HCT116 (cell line): Measurements from ENCODE around the gene DLD. TPM values are rescaled to one million over a fixed set of nuclear protein-coding genes. Genes with fewer than 3 reads are reported as not detected.

Experiments used
- ATAC-seq: fragments of 200-7000 bp; cut with Tn5 transposase; 2 replicates; pipeline ENCODE4 v1.9.1; 2020; ENCODE audit warnings: mild to moderate bottlenecking, moderate library complexity
- Bru-seq: library from RNA; stranded (reverse); fragments of 400-500 nt; gene quantifications from one replicate; lab custom pipeline; 2021; lab: Mats Ljungman, UMichigan
- BruChase-seq, 2 experiments: library from RNA; stranded (reverse); fragments of 400-500 nt; gene quantifications; one replicate each; lab custom pipeline; 2021; lab: Mats Ljungman, UMichigan
- BruUV-seq: library from RNA; stranded (reverse); fragments of 400-500 nt; replicated peaks from 2 replicates; lab custom pipeline; 2021; lab: Mats Ljungman, UMichigan
- CTCF ChIA-PET: fragments of 300-600 bp; sonication (Branson Sonifier 250); formaldehyde crosslinking; loops from one replicate; lab custom pipeline; 2021; ENCODE audit warnings: antibody characterized with exemption; lab: Charles Lee
- POLR2A ChIA-PET: fragments of 300-600, 350-600 bp; sonication (Branson Sonifier 250); formaldehyde crosslinking; loops from one replicate; lab custom pipeline; 2021; ENCODE audit warnings: antibody characterized with exemption; lab: Charles Lee
- RAD21 ChIA-PET, 2 experiments: fragments of 300-600 bp; sonication (Branson Sonifier 250); formaldehyde crosslinking; loops; one replicate each; lab custom pipeline; 2023; ENCODE audit warnings: low total read pairs in 2 of 2; ENCODE audit not compliant: uncharacterized antibody in 2 of 2, unreplicated experiment in 2 of 2, low non-redundant PET in 1 of 2; lab: Charles Lee
- DNase-seq: peaks from one replicate; pipeline ENCODE4 v3.0.0-alpha.2; 2010; ENCODE audit warnings: low read depth, low spot score
- H2AFZ ChIP-seq: fragments of 200-600 bp; shearing (Covaris generic), sonication (generic); 2 replicates; pipeline ENCODE4 v1.6.1; 2017; ENCODE audit warnings: low read depth, mixed run types, mixed read lengths, antibody characterized with exemption, low read length; ENCODE audit not compliant: poor library complexity, severe bottlenecking
- H3K27ac ChIP-seq: 2 replicates; pipeline ENCODE4 v1.5.1; 2012; ENCODE audit warnings: low read depth, low read length
- H3K27me3 ChIP-seq: fragments of 200-600 bp; sonication (generic); 2 replicates; pipeline ENCODE4 v1.6.1; 2016; ENCODE audit warnings: mixed run types, low read length, mixed read lengths; ENCODE audit not compliant: insufficient read depth
- H3K36me3 ChIP-seq, 2 experiments: fragments of 200-500 bp in 1 of 2; fragments of 200-600 bp in 1 of 2; sonication (Bioruptor generic) in 1 of 2; sonication (generic) in 1 of 2; 2 replicates each; pipeline versions ENCODE4 v1.5.1 to v1.6.1; 2014 to 2016; ENCODE audit warnings: low read length in 2 of 2, inconsistent platforms in 1 of 2, mixed read lengths in 1 of 2, mixed run types in 1 of 2; ENCODE audit not compliant: insufficient read depth in 2 of 2, control insufficient read depth in 1 of 2
- H3K4me1 ChIP-seq, 2 experiments: fragments of 200-600 bp in 1 of 2; sonication (generic) in 1 of 2; 2 replicates each; pipeline versions ENCODE4 v1.5.1 to v1.6.1; 2012 to 2017; ENCODE audit warnings: low read length in 2 of 2, inconsistent platforms in 1 of 2, mild to moderate bottlenecking in 1 of 2, mixed read lengths in 1 of 2, mixed run types in 1 of 2, moderate library complexity in 1 of 2; ENCODE audit not compliant: insufficient read depth in 2 of 2, control insufficient read depth in 1 of 2
- H3K4me2 ChIP-seq: fragments of 200-600 bp; sonication (generic); 2 replicates; pipeline ENCODE4 v1.6.1; 2017; ENCODE audit warnings: mixed run types, low read length, mixed read lengths
- H3K4me3 ChIP-seq, 2 experiments: fragments of 200-600 bp in 1 of 2; sonication (generic) in 1 of 2; replicated peaks in 1 of 2; 2 replicates each; pipeline ENCODE4 v1.5.1; 2011 to 2016; ENCODE audit warnings: low read length in 2 of 2, control low read depth in 1 of 2, low read depth in 1 of 2, mild to moderate bottlenecking in 1 of 2, mixed read lengths in 1 of 2, mixed run types in 1 of 2
- H3K79me2 ChIP-seq: fragments of 200-600 bp; sonication (generic); 2 replicates; pipeline ENCODE4 v1.6.1; 2017; ENCODE audit warnings: mild to moderate bottlenecking, mixed run types, low read length, moderate library complexity, mixed read lengths; ENCODE audit not compliant: insufficient read depth
- H3K9ac ChIP-seq: fragments of 200-600 bp; sonication (generic); 2 replicates; pipeline ENCODE4 v1.6.1; 2016; ENCODE audit warnings: low read length, mixed read lengths
- H3K9me2 ChIP-seq: fragments of 200-600 bp; sonication (generic), shearing (Covaris generic); 2 replicates; pipeline ENCODE4 v1.6.1; 2017; ENCODE audit warnings: mixed run types, mild to moderate bottlenecking, moderate library complexity; ENCODE audit not compliant: insufficient read depth
- H3K9me3 ChIP-seq, 2 experiments: fragments of 200-500 bp in 1 of 2; fragments of 200-600 bp in 1 of 2; sonication (Bioruptor generic) in 1 of 2; sonication (generic) in 1 of 2; 2 replicates each; pipeline ENCODE4 v1.6.1; 2014 to 2017; ENCODE audit warnings: low read length in 2 of 2, mixed read lengths in 2 of 2, inconsistent platforms in 1 of 2, low read depth in 1 of 2, mild to moderate bottlenecking in 1 of 2, mixed run types in 1 of 2, moderate library complexity in 1 of 2; ENCODE audit not compliant: control insufficient read depth in 1 of 2, insufficient read depth in 1 of 2
- H4K20me1 ChIP-seq: fragments of 200-600 bp; sonication (generic), shearing (Covaris generic); 2 replicates; pipeline ENCODE4 v1.6.1; 2017; ENCODE audit warnings: mixed run types, mild to moderate bottlenecking, moderate library complexity; ENCODE audit not compliant: insufficient read depth
- CEBPB ChIP-seq: IDR thresholded peaks from 2 replicates; pipeline ENCODE4 v1.6.1; 2012; ENCODE audit warnings: low read depth
- CTCF ChIP-seq, 3 experiments: fragments of 200-600 bp in 1 of 3; sonication (generic) in 1 of 3; IDR thresholded peaks in 2 of 3; conservative IDR thresholded peaks in 1 of 3; 2 replicates each; pipeline ENCODE4 v1.5.1; 2012 to 2017; ENCODE audit warnings: low read depth in 2 of 3, low read length in 2 of 3, antibody characterized with exemption in 1 of 3, borderline replicate concordance in 1 of 3, control low read depth in 1 of 3, mild to moderate bottlenecking in 1 of 3, mixed read lengths in 1 of 3, mixed run types in 1 of 3, moderate library complexity in 1 of 3; ENCODE audit not compliant: insufficient read depth in 1 of 3
- EGR1 ChIP-seq: IDR thresholded peaks from 2 replicates; pipeline ENCODE4 v1.6.1; 2012; ENCODE audit warnings: low read depth
- ELF1 ChIP-seq: IDR thresholded peaks from 2 replicates; pipeline ENCODE4 v1.6.1; 2012; ENCODE audit warnings: low read depth, borderline replicate concordance
- EZH2 ChIP-seq: fragments of 200-600 bp; sonication (generic); IDR thresholded peaks from 2 replicates; pipeline ENCODE4 v1.6.1; 2017; ENCODE audit warnings: antibody characterized with exemption, mixed run types
- FOSL1 ChIP-seq: IDR thresholded peaks from 2 replicates; pipeline ENCODE4 v1.6.1; 2012; ENCODE audit warnings: low read depth
- MAX ChIP-seq: IDR thresholded peaks from 2 replicates; pipeline ENCODE4 v1.6.1; 2012
- POLR2A ChIP-seq: IDR thresholded peaks from 2 replicates; pipeline ENCODE4 v1.7.0; 2011; ENCODE audit warnings: borderline replicate concordance; ENCODE audit not compliant: insufficient read depth, insufficient read length; ENCODE audit errors: extremely low read depth
- RAD21 ChIP-seq: IDR thresholded peaks from 2 replicates; pipeline ENCODE4 v1.6.1; 2012; ENCODE audit warnings: low read depth, mild to moderate bottlenecking
- REST ChIP-seq: IDR thresholded peaks from 2 replicates; pipeline ENCODE4 v1.6.1; 2012; ENCODE audit warnings: low read depth
- SIN3A ChIP-seq: IDR thresholded peaks from 2 replicates; pipeline ENCODE4 v1.6.1; 2012; ENCODE audit warnings: low read depth
- SP1 ChIP-seq: IDR thresholded peaks from 2 replicates; pipeline ENCODE4 v1.6.1; 2012; ENCODE audit warnings: low read depth
- SRF ChIP-seq: IDR thresholded peaks from 2 replicates; pipeline ENCODE4 v1.6.1; 2012; ENCODE audit warnings: low read depth
- TCF7L2 ChIP-seq: IDR thresholded peaks from 2 replicates; pipeline ENCODE4 v1.7.0; 2011; ENCODE audit warnings: borderline replicate concordance, inconsistent platforms; ENCODE audit not compliant: insufficient read depth, insufficient read length; ENCODE audit errors: extremely low read depth
- ZBTB33 ChIP-seq: IDR thresholded peaks from 2 replicates; pipeline ENCODE4 v1.6.1; 2011; ENCODE audit warnings: mild to moderate bottlenecking, low read length, moderate library complexity; ENCODE audit not compliant: insufficient replicate concordance; ENCODE audit errors: extremely low read depth
- ZFX ChIP-seq: fragments of 450-650 bp; IDR thresholded peaks from 2 replicates; pipeline ENCODE4 v1.6.1; 2017
- ZNF274 ChIP-seq: fragments of 200-500 bp; sonication (Bioruptor generic); IDR thresholded peaks from 2 replicates; pipeline ENCODE4 v1.6.1; 2014; ENCODE audit warnings: mild to moderate bottlenecking, low read depth, low read length, inconsistent platforms
- intact Hi-C: fragments of 100-400 bp; cut with micrococcal nuclease; formaldehyde crosslinking; loops from 2 replicates; pipeline ENCODE4 v1.10.0; 2022
- long read RNA-seq: library from polyadenylated mRNA; unstranded; transcript quantifications from one replicate; pipeline ENCODE4 v2.0.0, GENCODE V29; 2021; ENCODE audit not compliant: unreplicated experiment
- polyA plus RNA-seq: library from polyadenylated mRNA; unstranded; fragments of >200 nt; gene quantifications from 2 replicates; pipeline ENCODE4 v1.2.1, GENCODE V29; 2012; ENCODE audit warnings: missing spikeins
- total RNA-seq: library from RNA; stranded (reverse); gene quantifications from one replicate; pipeline ENCODE4 v1.2.1, GENCODE V29; 2021; ENCODE audit not compliant: unreplicated experiment

The DLD gene
- total RNA-seq (104 TPM), Bru-seq, nascent RNA (percentile 91 among the genes with signal in this experiment), BruChase-seq, experiment 1, labeled RNA remaining after a 6-hour chase (percentile 94 among the genes with signal in this experiment), BruChase-seq, experiment 2, labeled RNA remaining after a 2-hour chase (percentile 86 among the genes with signal in this experiment)
- 52.6 and 69.5 TPM in 2 replicates for polyA plus RNA-seq
- long read RNA-seq, transcript DLD-201 (14 exons, 3,755 nt): major isoform, 251 of 291 reads
- long read RNA-seq, partial matches to known transcripts: 12 of 291 reads
- long read RNA-seq, other reads (novel, unspliced or antisense): 24 of 291 reads

- ChIA-PET RAD21 (no interaction called here), POLR2A (interaction anchor here (1.2 to 2.6 kb wide), 2 partner anchors 10 to 11 kb away, joined by 3 to 9 read pairs; no protein-coding TSS in a partner anchor), CTCF (interaction anchor here (1.1 to 1.2 kb wide), 2 partner anchors 12 to 16 kb away, joined by 3 to 4 read pairs; no protein-coding TSS in a partner anchor)
- Histone ChIP-seq H3K4me2 (peak within 1 kb of the TSS; percentile 89), H3K36me3 (peaks cover 10 to 13% of the 10 kb centered on the region in 2 experiments; a peak in 3 of 4 replicates), H3K27ac (peak within 1 kb of the TSS; percentile 53), H3K9me3 (no peaks in the 10 kb centered on the region), H2AFZ (peak within 1 kb of the TSS; percentile 84), H3K9ac (peak within 1 kb of the TSS; percentile 76), H3K27me3 (no peaks in the 10 kb centered on the region), H3K9me2 (no peaks in the 10 kb centered on the region), H3K4me3 (peak within 1 kb of the TSS; percentile 64 to 77), H3K79me2 (peaks cover 49% of the 10 kb centered on the region), H4K20me1 (no peaks in the 10 kb centered on the region), H3K4me1 (peaks cover 4 to 15% of the 10 kb centered on the region in 2 experiments; a peak in 3 of 4 replicates)
- intact Hi-C loops: no loop called here
- DNase-seq: peak; percentile 85
- peak; percentile 98 for ATAC-seq
- TSS peak; percentile 51 for BruUV-seq
- TF ChIP-seq SIN3A: peak; percentile 72
- peak; percentile 90 for TF ChIP-seq MAX
- no peak for TF ChIP-seq ZNF274
- TF ChIP-seq EZH2: no peak
- TF ChIP-seq ZFX: peak; percentile 96
- no peak for TF ChIP-seq ZBTB33
- no peak for TF ChIP-seq REST
- no peak for TF ChIP-seq CTCF (IDR thresholded peaks at IDR 0.05 in 2 of 3, conservative IDR thresholded peaks at IDR 0.05 in 1 of 3; ENCODE audit: borderline replicate concordance in 1 of 3, insufficient read depth in 1 of 3, low read depth in 2 of 3, low read length in 2 of 3)
- no peak for TF ChIP-seq SRF
- peak; percentile 73 for TF ChIP-seq POLR2A
- no peak for TF ChIP-seq CEBPB
- no peak for TF ChIP-seq ELF1
- TF ChIP-seq EGR1: peak; percentile 87
- peak; percentile 65; the same call in 1 of the 2 replicates for TF ChIP-seq SP1
- no peak for TF ChIP-seq RAD21
- TF ChIP-seq FOSL1: no peak
- TF ChIP-seq TCF7L2: peak; percentile 23
Observed at GRCh38 chr7:107890962-107891635, at the start of gene DLD. TSS of gene DLD (plus strand) at chr7:107891183. CDS start at chr7:107891251, 68 bp downstream.
